ENCODE results near the gene DBN1. TPM values are rescaled to one million over a fixed set of nuclear protein-coding genes. Genes with fewer than 3 reads are reported as not detected.

The DBN1 gene
- total and polyA plus RNA-seq, 9 donors = 18.4 to 91.6 (median 55.7) TPM

GRCh38 chr5:177499842-177500241, 26.4 kb upstream of the DBN1 start:
- 76 to 86% (median 76%) methylated on average over 6 of the region's 6 CpGs for WGBS, 3 donors
- H3K4me1 ChIP-seq (ENCODE audit: insufficient read depth) = peaks cover 11% of the 10 kb centered on the region

GRCh38 chr5:177498013-177498787, 24.8 kb upstream of the DBN1 start:
- intact Hi-C loops (cut with DNase I) = loop anchor here in 2 of 4 donors (2.0 to 10.0 kb wide), 3 partner anchors 93 to 383 kb away; partner anchors contain the start of gene PFN3 (in 1 of the 2)
- peak; percentile 64 to 78 (median 71) for DNase-seq
- TF ChIP-seq CTCF (IDR thresholded peaks at IDR 0.05) (peak in 1 of 3 donors; percentile 4), EP300 (IDR thresholded peaks at IDR 0.05) (no peak)
- Histone ChIP-seq H3K9me3 (no peaks in the 10 kb centered on the region), H3K36me3 (no peaks in the 10 kb centered on the region), H3K27me3 (no peaks in the 10 kb centered on the region), H3K27ac (peak overlapping the region; percentile 48 to 64), H3K4me1 (ENCODE audit: insufficient read depth) (peaks cover 13% of the 10 kb centered on the region), H3K4me3 (peak overlapping the region; percentile 63)
- 5 to 8% (median 6%) methylated on average over 48 of the region's 48 CpGs for WGBS, 3 donors

More at GRCh38 chr5:177499842-177500241, 26.4 kb upstream of the DBN1 start:
- no peak overlapping the region for H3K27ac ChIP-seq
- H3K4me3 ChIP-seq = no peak overlapping the region
- no peak for TF ChIP-seq POLR2A (IDR thresholded peaks at IDR 0.05)
- no peak for TF ChIP-seq EP300 (IDR thresholded peaks at IDR 0.05)
- no peak for TF ChIP-seq CTCF (IDR thresholded peaks at IDR 0.05)
- no peak for DNase-seq
- no peaks in the 10 kb centered on the region for H3K9me3 ChIP-seq
- no peaks in the 10 kb centered on the region for H3K27me3 ChIP-seq
- intact Hi-C loops (cut with DNase I) = loop anchor here (2.0 to 10.0 kb wide), 7 partner anchors 43 to 385 kb away; partner anchors contain the start of genes MXD3 (in 1 of the 4) and PFN3 (in 1 of the 4)
- H3K36me3 ChIP-seq = no peaks in the 10 kb centered on the region

GRCh38 chr5:177497292-177498012, 24.0 kb upstream of the DBN1 start, which contains the start of gene PDLIM7:
PDLIM7 (minus strand) TSS chr5:177497604; CDS start chr5:177496512, 1,092 bp downstream.
- Histone ChIP-seq H3K36me3 (no peaks in the 10 kb centered on the region), H3K27me3 (no peaks in the 10 kb centered on the region), H3K9me3 (no peaks in the 10 kb centered on the region), H3K4me3 (peak within 1 kb of the TSS; percentile 63), H3K4me1 (ENCODE audit: insufficient read depth) (peaks cover 13% of the 10 kb centered on the region), H3K27ac (peak within 1 kb of the TSS; percentile 62 to 65)
- intact Hi-C loops (cut with DNase I) = loop anchor here in 2 of 4 donors (2.0 to 10.0 kb wide), 4 partner anchors 41 to 383 kb away; partner anchors contain the start of gene PFN3 (in 1 of the 2)
- 0 to 1% (median 1%) methylated on average over 26 to 73 of the region's 73 CpGs for WGBS, 3 donors
- peak; percentile 94 to 98 (median 97) for DNase-seq
- TF ChIP-seq EP300 (IDR thresholded peaks at IDR 0.05) (no peak), CTCF (IDR thresholded peaks at IDR 0.05) (peak in 1 of 3 donors; percentile 14), POLR2A (IDR thresholded peaks at IDR 0.05) (peak; percentile 90)

- peak; percentile 85 to 89 (median 86) for DNase-seq
Observed at GRCh38 chr5:177496727-177497291, 23.4 kb upstream of the DBN1 start.

More at GRCh38 chr5:177496727-177497291, 23.4 kb upstream of the DBN1 start:
- 0% methylated on average over 10 to 27 of the region's 29 CpGs for WGBS, 3 donors
- no peaks in the 10 kb centered on the region for H3K27me3 ChIP-seq
- peaks cover 13% of the 10 kb centered on the region for H3K4me1 ChIP-seq (ENCODE audit: insufficient read depth)
- no peaks in the 10 kb centered on the region for H3K36me3 ChIP-seq
- no peaks in the 10 kb centered on the region for H3K9me3 ChIP-seq
- TF ChIP-seq POLR2A (IDR thresholded peaks at IDR 0.05) (no peak), EP300 (IDR thresholded peaks at IDR 0.05) (no peak), CTCF (IDR thresholded peaks at IDR 0.05) (no peak)
- H3K27ac ChIP-seq = peak overlapping the region; percentile 62 to 65
- intact Hi-C loops (cut with DNase I) = loop anchor here in 2 of 4 donors (2.0 to 10.0 kb wide), 3 partner anchors 40 to 382 kb away; partner anchors contain the start of gene PFN3 (in 1 of the 2)
- H3K4me3 ChIP-seq = peak overlapping the region; percentile 63

Data from ovary (tissue), 9 donors.